Measurements from ENCODE around the gene MYH9.

Gene MYH9

GRCh38 chr22:36385491-36386350 lies 2.0 kb downstream of the MYH9 start:
- DNase-seq, result peak; percentile 76

GRCh38 chr22:36384766-36385481 lies 2.8 kb downstream of the MYH9 start:
- DNase-seq, result peak; percentile 55

- peak; percentile 47 for DNase-seq
Observed at GRCh38 chr22:36383110-36383581, 4.6 kb downstream of the MYH9 start.

GRCh38 chr22:36381513-36382128 lies 6.1 kb downstream of the MYH9 start:
- no peak for DNase-seq

- DNase-seq, result no peak
Observed at GRCh38 chr22:36379593-36380361, 8.0 kb downstream of the MYH9 start.

GRCh38 chr22:36378869-36379217 lies 8.9 kb downstream of the MYH9 start:
- DNase-seq, result no peak

GRCh38 chr22:36378080-36378868 lies 9.5 kb downstream of the MYH9 start:
- no peak for DNase-seq

- DNase-seq, result no peak
Observed at GRCh38 chr22:36377022-36377631, 10.6 kb downstream of the MYH9 start.

- DNase-seq, result no peak
Observed at GRCh38 chr22:36376265-36376664, 11.5 kb downstream of the MYH9 start.

GRCh38 chr22:36375071-36375980 lies 12.4 kb downstream of the MYH9 start:
- DNase-seq, result no peak

GRCh38 chr22:36374603-36375024 lies 13.2 kb downstream of the MYH9 start:
- DNase-seq, result peak; percentile 73

GRCh38 chr22:36373258-36373579 lies 14.5 kb downstream of the MYH9 start:
- no peak for DNase-seq

GRCh38 chr22:36371920-36372319 lies 15.8 kb downstream of the MYH9 start:
- no peak for DNase-seq

GRCh38 chr22:36369922-36370791 lies 17.6 kb downstream of the MYH9 start:
- no peak for DNase-seq

GRCh38 chr22:36369004-36369921 lies 18.5 kb downstream of the MYH9 start:
- DNase-seq, result peak; percentile 67

- no peak for DNase-seq
Observed at GRCh38 chr22:36368359-36368983, 19.3 kb downstream of the MYH9 start.

GRCh38 chr22:36367479-36367878 lies 20.3 kb downstream of the MYH9 start:
- no peak for DNase-seq

- DNase-seq, result no peak
Observed at GRCh38 chr22:36367066-36367465, 20.7 kb downstream of the MYH9 start.

Measured in activated CD8-positive, alpha-beta memory T cell treated with anti-CD3 and anti-CD28 coated beads, Interleukin-2, amount 50 U/mL, for 4 hours (primary cell).